CD4-positive, alpha-beta T cell (primary cell): Measurements from ENCODE around the gene PBXIP1. TPM values are rescaled to one million over a fixed set of nuclear protein-coding genes. Genes with fewer than 3 reads are reported as not detected.
A peak's percentile ranks its signal among the peaks of the same experiment; 100 is the strongest.

Source experiments
- ATAC-seq: fragments of 200-7000 bp; cut with Tn5 transposase; one replicate; pipeline ENCODE4 v1.10.0; 2022; ENCODE audit warnings: mild to moderate bottlenecking; ENCODE audit not compliant: poor library complexity
- CTCF ChIA-PET: fragments of 350-600 bp; sonication (Branson Sonifier 250); formaldehyde crosslinking; loops from one replicate; lab custom pipeline; 2021; ENCODE audit warnings: antibody characterized with exemption, inconsistent platforms; lab: Charles Lee
- POLR2A ChIA-PET: fragments of 350-600 bp; sonication (Branson Sonifier 250); formaldehyde crosslinking; loops from one replicate; lab custom pipeline; 2021; ENCODE audit warnings: antibody characterized with exemption, inconsistent platforms; lab: Charles Lee
- DNase-seq, 14 experiments: peaks; one replicate each; pipeline ENCODE4 v3.0.0-alpha.2; 2013 to 2020; ENCODE audit warnings: mixed read lengths in 2 of 14
- H3K27ac ChIP-seq, 2 donors: one replicate each; pipeline versions ENCODE4 v1.5.1 to v1.7.0; 2013; ENCODE audit warnings: low read length in 2 of 2, low read depth in 1 of 2, mild to moderate bottlenecking in 1 of 2
- H3K27me3 ChIP-seq, 2 experiments: 1 replicate in 1 of 2; 2 replicates in 1 of 2; pipeline versions ENCODE4 v1.6.1 to v1.7.0; 2013; ENCODE audit warnings: low read length in 2 of 2, control low read depth in 1 of 2, mild to moderate bottlenecking in 1 of 2, moderate library complexity in 1 of 2; ENCODE audit not compliant: insufficient read depth in 2 of 2, control insufficient read depth in 1 of 2
- H3K36me3 ChIP-seq: one replicate; pipeline ENCODE4 v1.6.1; 2013; ENCODE audit warnings: low read length, control low read depth; ENCODE audit not compliant: insufficient read depth
- H3K4me1 ChIP-seq: one replicate; pipeline ENCODE4 v1.6.1; 2013; ENCODE audit warnings: low read length, control low read depth; ENCODE audit not compliant: insufficient read depth
- H3K4me3 ChIP-seq: one replicate; pipeline ENCODE4 v1.5.1; 2013; ENCODE audit warnings: mild to moderate bottlenecking, low read length, moderate library complexity
- H3K9me3 ChIP-seq, 2 experiments: 1 replicate in 1 of 2; 2 replicates in 1 of 2; pipeline versions ENCODE4 v1.6.1 to v1.7.0; 2013; ENCODE audit warnings: low read length in 2 of 2, mild to moderate bottlenecking in 2 of 2, control low read depth in 1 of 2, moderate library complexity in 1 of 2; ENCODE audit not compliant: control insufficient read depth in 1 of 2, insufficient read depth in 1 of 2
- H3K27ac Mint-ChIP-seq: one replicate; pipeline ENCODE4 v1.8.0; 2020; ENCODE audit warnings: mixed read lengths
- H3K27me3 Mint-ChIP-seq: one replicate; pipeline ENCODE4 v1.8.0; 2021; ENCODE audit warnings: mixed read lengths
- H3K36me3 Mint-ChIP-seq: one replicate; pipeline ENCODE4 v1.8.0; 2021; ENCODE audit warnings: low read depth, mixed read lengths
- H3K4me1 Mint-ChIP-seq: one replicate; pipeline ENCODE4 v1.8.0; 2021; ENCODE audit warnings: low read depth, mixed read lengths
- H3K4me3 Mint-ChIP-seq: one replicate; pipeline ENCODE4 v1.8.0; 2020; ENCODE audit warnings: mild to moderate bottlenecking, mixed read lengths
- H3K9me3 Mint-ChIP-seq: one replicate; pipeline ENCODE4 v1.8.0; 2020; ENCODE audit warnings: mixed read lengths
- CTCF ChIP-seq: fragments of 200-600 bp; IDR thresholded peaks from one replicate; pipeline ENCODE4 v1.8.0; 2022; ENCODE audit warnings: antibody characterized with exemption, mild to moderate bottlenecking
- intact Hi-C, 2 experiments: fragments of 100-400 bp; cut with DNase I in 1 of 2; cut with micrococcal nuclease in 1 of 2; formaldehyde crosslinking; loops; one replicate each; pipeline versions ENCODE4 v1.15.1 to v1.9.0; 2023 to 2025; cut with DNase I, micrococcal nuclease
- total RNA-seq, 174 experiments: library from RNA in 2 of 174; stranded (reverse) in 2 of 174; gene quantifications; one replicate each; pipeline ENCODE4 v1.2.3 and lab custom pipeline; 2021 to 2026

Gene PBXIP1
- total RNA-seq, 2 experiments from 2014 or later, result 434 to 440 TPM

GRCh38 chr1:154906621-154907081 lies 49.2 kb downstream of the PBXIP1 start:
- intact Hi-C loops, result no loop called here
- POLR2A ChIA-PET, result no interaction called here

GRCh38 chr1:154902938-154903566 lies 52.8 kb downstream of the PBXIP1 start:
- no peak for ATAC-seq
- intact Hi-C loops, result no loop called here
- no peak overlapping the region for H3K4me3 Mint-ChIP-seq
- ChIA-PET CTCF (no interaction called here), POLR2A (no interaction called here)
- no peaks in the 10 kb centered on the region for H3K36me3 Mint-ChIP-seq
- no peaks in the 10 kb centered on the region for H3K9me3 Mint-ChIP-seq
- no peaks in the 10 kb centered on the region for H3K4me1 Mint-ChIP-seq
- H3K27me3 Mint-ChIP-seq, result no peaks in the 10 kb centered on the region
- Histone ChIP-seq H3K27ac (no peak overlapping the region), H3K4me3 (no peak overlapping the region), H3K4me1 (no peaks in the 10 kb centered on the region), H3K27me3 (no peaks in the 10 kb centered on the region), H3K36me3 (no peaks in the 10 kb centered on the region), H3K9me3 (no peaks in the 10 kb centered on the region)
- H3K27ac Mint-ChIP-seq, result no peak overlapping the region
- DNase-seq, result no peak
- no peak for TF ChIP-seq CTCF

More at GRCh38 chr1:154906621-154907081, 49.2 kb downstream of the PBXIP1 start:
- H3K4me3 Mint-ChIP-seq, result no peak overlapping the region
- H3K4me1 ChIP-seq, result no peaks in the 10 kb centered on the region
- TF ChIP-seq CTCF, result no peak
- H3K4me3 ChIP-seq, result no peak overlapping the region
- CTCF ChIA-PET, result interaction anchor here (0.6 to 2.0 kb wide), 3 partner anchors 12 to 111 kb away, joined by 3 to 9 read pairs (median 3); no protein-coding TSS in a partner anchor
- H3K27ac Mint-ChIP-seq, result no peak overlapping the region
- ATAC-seq, result no peak
- H3K27me3 Mint-ChIP-seq, result no peaks in the 10 kb centered on the region
- no peaks in the 10 kb centered on the region for H3K27me3 ChIP-seq
- H3K36me3 Mint-ChIP-seq, result no peaks in the 10 kb centered on the region
- H3K9me3 ChIP-seq, result no peaks in the 10 kb centered on the region
- H3K27ac ChIP-seq, result no peak overlapping the region
- H3K36me3 ChIP-seq, result no peaks in the 10 kb centered on the region
- no peaks in the 10 kb centered on the region for H3K9me3 Mint-ChIP-seq
- peak in 3 of 14 experiments; percentile 6 to 37 (median 26) for DNase-seq
- H3K4me1 Mint-ChIP-seq, result no peaks in the 10 kb centered on the region

- H3K36me3 Mint-ChIP-seq, result no peaks in the 10 kb centered on the region
- H3K27ac Mint-ChIP-seq, result no peak overlapping the region
- Histone ChIP-seq H3K9me3 (no peaks in the 10 kb centered on the region), H3K4me1 (no peaks in the 10 kb centered on the region), H3K27me3 (peaks cover 0 to 2% of the 10 kb centered on the region in 2 experiments), H3K36me3 (no peaks in the 10 kb centered on the region), H3K27ac (no peak overlapping the region), H3K4me3 (no peak overlapping the region)
- H3K27me3 Mint-ChIP-seq, result no peaks in the 10 kb centered on the region
- no peaks in the 10 kb centered on the region for H3K9me3 Mint-ChIP-seq
- POLR2A ChIA-PET, result no interaction called here
- intact Hi-C loops, result no loop called here
- DNase-seq, result no peak
- CTCF ChIA-PET, result no interaction called here
- TF ChIP-seq CTCF, result no peak
- ATAC-seq, result no peak
- no peak overlapping the region for H3K4me3 Mint-ChIP-seq
- H3K4me1 Mint-ChIP-seq, result no peaks in the 10 kb centered on the region
Observed at GRCh38 chr1:154901591-154901990, 54.3 kb downstream of the PBXIP1 start.
